Measurements from ENCODE around the gene CD53. TPM values are rescaled to one million over a fixed set of nuclear protein-coding genes. Genes with fewer than 3 reads are reported as not detected.
A peak's percentile ranks its signal among the peaks of the same experiment; 100 is the strongest.

Gene CD53
- total and polyA plus RNA-seq, 9 of the 15 experiments (the other 6 are each of a cell fraction or from before 2014, with no cell fraction given), result 63.5 to 220 (median 131) TPM

GRCh38 chr1:110880708-110881374, 7.9 kb downstream of the CD53 start (continued):
- no peak for TF ChIP-seq CREB5 (CRISPR knock-in tag; IDR thresholded peaks at IDR 0.05)
- no peak for TF ChIP-seq BMI1 (IDR thresholded peaks at IDR 0.05; ENCODE audit: low read length)
- no peak for TF ChIP-seq TFAP4 (CRISPR knock-in tag; IDR thresholded peaks at IDR 0.05; ENCODE audit: borderline replicate concordance)
- TF ChIP-seq TBL1XR1 (IDR thresholded peaks at IDR 0.05; ENCODE audit: low read length in 2 of 2), result peak; percentile 39 to 86; a peak in 3 of 4 replicates
- no peak for TF ChIP-seq JUNB (CRISPR knock-in tag; conservative IDR thresholded peaks at IDR 0.05)
- TF ChIP-seq PURB (CRISPR knock-in tag; IDR thresholded peaks at IDR 0.05; ENCODE audit: low read depth), result no peak
- TF ChIP-seq HOMEZ (CRISPR knock-in tag; IDR thresholded peaks at IDR 0.05), result no peak
- no peak for TF ChIP-seq ZNF445 (CRISPR knock-in tag; IDR thresholded peaks at IDR 0.05; ENCODE audit: low read depth)
- peak; percentile 78; the same call in 1 of the 2 replicates for TF ChIP-seq ADNP (tag; IDR thresholded peaks at IDR 0.05)
- TF ChIP-seq MYNN (IDR thresholded peaks at IDR 0.05), result no peak; the same call in 1 of the 2 replicates
- no peak for TF ChIP-seq MYNN (CRISPR knock-in tag; IDR thresholded peaks at IDR 0.05)
- TF ChIP-seq ZNF511 (CRISPR knock-in tag; IDR thresholded peaks at IDR 0.05), result no peak
- no peak for TF ChIP-seq MXD1 (CRISPR knock-in tag; IDR thresholded peaks at IDR 0.05; ENCODE audit: borderline replicate concordance, poor library complexity, severe bottlenecking)
- TF ChIP-seq HNRNPL (IDR thresholded peaks at IDR 0.05; ENCODE audit: low read depth, low read length), result no peak
- TF ChIP-seq NR2C2 (CRISPR knock-in tag; IDR thresholded peaks at IDR 0.05), result 0 out of 2 replicates have a peak, but pooled peaks have one; percentile 29
- 0 out of 2 replicates have a peak, but pooled peaks have one; percentile 7 for TF ChIP-seq NR2C2 (tag; IDR thresholded peaks at IDR 0.05)
- TF ChIP-seq CREB1 (IDR thresholded peaks at IDR 0.05), result peak; percentile 73
- peak; percentile 50; the same call in 1 of the 2 replicates for TF ChIP-seq CREB1 (CRISPR knock-in tag; IDR thresholded peaks at IDR 0.05)
- TF ChIP-seq EZH2 (IDR thresholded peaks at IDR 0.05; ENCODE audit: borderline replicate concordance, low read depth, low read length), result no peak
- TF ChIP-seq ZKSCAN1 (IDR thresholded peaks at IDR 0.05; ENCODE audit: low read depth, low read length), result no peak

All from K562 (cell line).